ENCODE data around the gene SEM1.

- no peak for TF ChIP-seq CTCF (IDR thresholded peaks at IDR 0.05; ENCODE audit: insufficient read depth, low read depth, low read length)
- TF ChIP-seq EZH2 (IDR thresholded peaks at IDR 0.05; ENCODE audit: insufficient read depth, low read length), result no peak
Measured at GRCh38 chr7:96640054-96640453, 69.6 kb downstream of the SEM1 start.
